Type B pancreatic cell (in vitro differentiated cells): ENCODE measurements around the gene INO80C. TPM values are rescaled to one million over a fixed set of nuclear protein-coding genes. Genes with fewer than 3 reads are reported as not detected.
A peak's percentile ranks its signal among the peaks of the same experiment; 100 is the strongest.

Experiments used
- DNase-seq: peaks from one replicate; pipeline ENCODE4 v3.0.0; 2021; ENCODE audit warnings: mixed read lengths; ENCODE audit not compliant: unreplicated experiment; ENCODE audit errors: extremely low spot score
- H3K27ac Mint-ChIP-seq: 2 replicates; pipeline ENCODE4 v1.8.0; 2021; ENCODE audit warnings: mild to moderate bottlenecking, mixed read lengths
- H3K27me3 Mint-ChIP-seq: 2 replicates; pipeline ENCODE4 v1.8.0; 2021; ENCODE audit warnings: mixed read lengths
- H3K36me3 Mint-ChIP-seq: 2 replicates; pipeline ENCODE4 v1.8.0; 2021; ENCODE audit warnings: mixed read lengths
- H3K4me1 Mint-ChIP-seq: one replicate; pipeline ENCODE4 v1.8.0; 2021; ENCODE audit warnings: mixed read lengths; ENCODE audit not compliant: unreplicated experiment
- H3K4me3 Mint-ChIP-seq: 2 replicates; pipeline ENCODE4 v1.8.0; 2021; ENCODE audit warnings: mild to moderate bottlenecking, mixed read lengths
- H3K9me3 Mint-ChIP-seq: 2 replicates; pipeline ENCODE4 v1.8.0; 2021; ENCODE audit warnings: mixed read lengths
- total RNA-seq: library from RNA; stranded (reverse); gene quantifications from 2 replicates; pipeline ENCODE4 v1.2.1, GENCODE V29; 2021; ENCODE audit warnings: low replicate concordance
- TF ChIP-seq, protein P1 (sequence below): fragments of 200-600 bp; sonication (generic); conservative IDR thresholded peaks from 2 replicates; pipeline ENCODE4 v1.5.0; 2021; ENCODE audit warnings: antibody characterized with exemption, mild to moderate bottlenecking

Gene INO80C
- total RNA-seq, 1 donor from 2014 or later = 22.6 TPM

DNA sequence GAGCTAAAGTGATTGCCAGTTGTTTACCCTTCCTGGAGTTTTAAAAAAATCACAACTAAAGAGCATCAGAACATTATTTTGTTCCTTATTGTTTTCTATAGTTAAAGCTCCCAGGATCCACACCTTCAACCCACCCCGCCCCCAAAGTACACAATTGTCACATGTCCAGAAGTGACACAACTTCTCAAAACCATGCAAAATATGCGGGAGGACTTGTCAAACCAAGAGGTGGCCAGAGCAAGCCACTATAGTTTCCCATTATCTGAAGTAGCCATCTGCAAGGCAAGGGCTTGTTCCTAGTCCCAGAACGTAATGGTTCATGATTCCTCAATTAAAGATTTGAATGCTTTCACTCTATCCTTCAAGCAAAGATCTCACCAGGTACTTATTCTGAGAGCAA lies 9.9 kb upstream of the INO80C start:
- TF ChIP-seq, protein P1, sequence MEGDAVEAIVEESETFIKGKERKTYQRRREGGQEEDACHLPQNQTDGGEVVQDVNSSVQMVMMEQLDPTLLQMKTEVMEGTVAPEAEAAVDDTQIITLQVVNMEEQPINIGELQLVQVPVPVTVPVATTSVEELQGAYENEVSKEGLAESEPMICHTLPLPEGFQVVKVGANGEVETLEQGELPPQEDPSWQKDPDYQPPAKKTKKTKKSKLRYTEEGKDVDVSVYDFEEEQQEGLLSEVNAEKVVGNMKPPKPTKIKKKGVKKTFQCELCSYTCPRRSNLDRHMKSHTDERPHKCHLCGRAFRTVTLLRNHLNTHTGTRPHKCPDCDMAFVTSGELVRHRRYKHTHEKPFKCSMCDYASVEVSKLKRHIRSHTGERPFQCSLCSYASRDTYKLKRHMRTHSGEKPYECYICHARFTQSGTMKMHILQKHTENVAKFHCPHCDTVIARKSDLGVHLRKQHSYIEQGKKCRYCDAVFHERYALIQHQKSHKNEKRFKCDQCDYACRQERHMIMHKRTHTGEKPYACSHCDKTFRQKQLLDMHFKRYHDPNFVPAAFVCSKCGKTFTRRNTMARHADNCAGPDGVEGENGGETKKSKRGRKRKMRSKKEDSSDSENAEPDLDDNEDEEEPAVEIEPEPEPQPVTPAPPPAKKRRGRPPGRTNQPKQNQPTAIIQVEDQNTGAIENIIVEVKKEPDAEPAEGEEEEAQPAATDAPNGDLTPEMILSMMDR = no peak
- peaks cover 7% of the 10 kb centered on the region for H3K27me3 Mint-ChIP-seq
- no peaks in the 10 kb centered on the region for H3K36me3 Mint-ChIP-seq
- no peaks in the 10 kb centered on the region for H3K4me1 Mint-ChIP-seq
- DNase-seq = no peak
- H3K27ac Mint-ChIP-seq = no peak overlapping the region
- no peaks in the 10 kb centered on the region for H3K9me3 Mint-ChIP-seq
- no peak overlapping the region for H3K4me3 Mint-ChIP-seq

DNA sequence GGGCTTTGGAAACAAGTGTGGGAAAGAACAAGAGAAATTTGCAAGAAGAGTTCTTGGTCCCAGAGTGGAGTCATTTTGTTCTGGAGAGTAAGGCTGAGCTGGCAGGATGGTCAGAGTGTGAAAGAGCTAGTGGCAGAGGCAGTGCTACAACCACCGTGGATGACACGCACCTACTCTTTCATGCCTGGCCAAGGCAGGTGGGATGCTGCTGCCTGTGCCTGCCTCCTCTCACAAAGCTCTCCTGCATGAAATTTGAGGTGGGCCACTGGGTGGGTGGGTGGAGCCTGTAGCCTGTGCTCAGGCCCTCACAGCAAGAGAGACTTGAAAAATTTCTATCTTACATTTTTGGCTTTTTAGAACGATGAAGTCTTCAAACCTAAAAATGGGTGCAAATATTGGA lies 9.4 kb upstream of the INO80C start:
- Mint-ChIP-seq H3K4me1 (no peaks in the 10 kb centered on the region), H3K9me3 (no peaks in the 10 kb centered on the region), H3K36me3 (no peaks in the 10 kb centered on the region), H3K27ac (no peak overlapping the region), H3K4me3 (no peak overlapping the region), H3K27me3 (peaks cover 7% of the 10 kb centered on the region)
- no peak for DNase-seq
- TF ChIP-seq, protein P1 = no peak

DNA sequence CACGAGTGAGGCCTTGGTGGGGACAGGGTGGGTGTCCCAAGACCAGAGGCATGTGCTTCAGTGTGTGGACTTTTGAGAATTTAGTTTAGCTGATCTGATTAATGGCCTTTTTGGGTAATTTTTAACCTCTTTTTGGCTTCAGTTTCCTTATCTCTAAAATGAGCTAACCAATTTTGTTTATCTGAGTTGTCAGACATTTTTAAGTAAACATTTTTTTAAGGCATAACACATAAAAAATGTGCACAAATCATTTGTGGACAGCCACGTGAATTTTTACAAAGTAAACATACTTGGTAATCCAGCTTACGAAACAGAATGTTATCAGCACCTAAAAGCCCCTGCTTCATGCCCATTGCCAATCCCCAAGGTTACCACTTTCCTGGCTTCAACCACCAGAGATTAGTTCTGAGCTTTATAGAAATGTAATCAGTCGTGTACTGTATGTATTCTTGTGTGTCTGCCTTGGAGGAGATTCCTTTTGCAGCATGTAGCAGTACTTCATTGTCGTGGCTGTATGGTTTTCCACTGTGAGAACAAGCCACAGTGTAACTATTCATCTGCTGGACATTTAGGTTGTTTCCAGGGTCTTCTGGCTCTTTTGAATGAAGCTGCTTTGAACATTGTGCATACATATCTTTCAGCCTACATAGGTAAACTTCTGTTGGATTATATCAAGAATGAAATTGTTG lies 8.4 kb upstream of the INO80C start:
- Mint-ChIP-seq H3K27ac (no peak overlapping the region), H3K27me3 (peaks cover 7% of the 10 kb centered on the region)

DNA sequence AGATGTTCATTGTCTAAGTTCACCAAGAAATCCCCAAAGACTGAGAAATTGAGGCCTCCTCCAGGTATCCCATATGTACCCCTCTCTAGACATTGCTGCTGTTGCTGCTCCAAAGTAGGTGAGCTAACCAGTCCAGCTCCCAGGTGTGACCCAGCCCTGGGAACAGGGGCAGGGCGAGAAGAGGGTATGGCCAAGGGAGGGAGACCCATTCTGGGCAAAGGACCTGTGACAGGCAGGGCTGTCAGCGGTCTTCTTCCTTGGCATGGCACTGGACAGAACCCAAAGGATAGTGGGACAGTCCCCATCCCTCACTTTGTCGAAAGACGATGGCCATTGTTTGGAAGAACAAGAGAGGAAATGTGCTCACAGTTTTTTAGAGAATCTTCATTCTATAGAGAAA lies 7.2 kb upstream of the INO80C start:
- H3K27me3 Mint-ChIP-seq = peaks cover 7% of the 10 kb centered on the region
- H3K4me1 Mint-ChIP-seq = peaks cover 4% of the 10 kb centered on the region
- H3K9me3 Mint-ChIP-seq = no peaks in the 10 kb centered on the region
- no peak overlapping the region for H3K27ac Mint-ChIP-seq
- H3K36me3 Mint-ChIP-seq = no peaks in the 10 kb centered on the region
- H3K4me3 Mint-ChIP-seq = no peak overlapping the region
- TF ChIP-seq, protein P1 = no peak
- no peak for DNase-seq

More for the DNA sequence above, 8.4 kb upstream of the INO80C start:
- H3K9me3 Mint-ChIP-seq = no peaks in the 10 kb centered on the region
- TF ChIP-seq, protein P1 = no peak
- no peak overlapping the region for H3K4me3 Mint-ChIP-seq
- H3K4me1 Mint-ChIP-seq = peaks cover 1% of the 10 kb centered on the region
- no peaks in the 10 kb centered on the region for H3K36me3 Mint-ChIP-seq
- no peak for DNase-seq

DNA sequence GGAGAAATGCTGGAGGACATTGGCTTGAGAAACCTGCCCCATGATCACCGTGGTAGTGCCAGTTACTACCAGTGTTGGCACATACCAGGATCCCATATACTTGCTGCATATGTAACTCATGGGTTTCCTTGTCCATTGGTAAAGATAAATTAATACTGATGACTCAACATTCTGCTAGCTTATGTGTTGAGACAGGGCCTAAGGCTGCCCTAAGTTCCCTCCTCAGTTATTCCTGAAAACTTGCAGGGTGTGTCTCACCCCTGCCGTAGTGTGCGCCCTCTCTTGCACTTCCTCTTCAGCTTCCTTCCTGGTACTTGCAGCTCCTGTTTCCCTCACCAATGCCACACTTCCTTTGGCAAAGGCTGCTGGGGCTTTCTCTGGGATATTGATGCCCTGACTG lies 4.3 kb upstream of the INO80C start:
- Mint-ChIP-seq H3K9me3 (peaks cover 7% of the 10 kb centered on the region), H3K4me1 (peaks cover 5% of the 10 kb centered on the region), H3K36me3 (no peaks in the 10 kb centered on the region), H3K27me3 (peaks cover 9% of the 10 kb centered on the region), H3K27ac (peak overlapping the region; percentile 22), H3K4me3 (no peak overlapping the region)
- TF ChIP-seq, protein P1 = no peak
- no peak for DNase-seq
